ENCODE results near the gene KLHL29. TPM values are rescaled to one million over a fixed set of nuclear protein-coding genes. Genes with fewer than 3 reads are reported as not detected.

The KLHL29 gene
- polyA plus RNA-seq, 3 donors = 0.03 TPM; not detected in 2

GRCh38 chr2:23695214-23695889 is 310.4 kb downstream of the KLHL29 start:
- H3K4me2 ChIP-seq (replicated peaks; ENCODE audit: extremely low read depth, low read length, poor library complexity, severe bottlenecking) = no peak overlapping the region
- WGBS (ENCODE audit: insufficient coverage) = 96% methylated on average over 20 of the region's 24 CpGs
- H2AFZ ChIP-seq (ENCODE audit: insufficient read depth, low read depth, low read length, poor library complexity, severe bottlenecking) = no peak overlapping the region
- no peaks in the 10 kb centered on the region for H3K27me3 ChIP-seq (ENCODE audit: control insufficient read depth in 2 of 2, insufficient read depth in 2 of 2, low read length in 2 of 2)
- intact Hi-C loops (cut with micrococcal nuclease) = no loop called here
- H3K9me3 Mint-ChIP-seq = peaks cover 0 to 5% (median 4%) of the 10 kb centered on the region in 7 donors
- DNase-seq = no peak
- no peak overlapping the region for H3K4me3 ChIP-seq (replicated peaks in 1 of 3; ENCODE audit: low read depth in 2 of 3, low read length in 3 of 3)
- no peak overlapping the region for H3K27ac ChIP-seq (ENCODE audit: low read depth in 1 of 2, low read length in 2 of 2)
- H3K27me3 Mint-ChIP-seq (ENCODE audit: low read depth in 3 of 3) = peaks cover 0 to 8% (median 0%) of the 10 kb centered on the region in 3 donors
- no peak overlapping the region for H3K27ac Mint-ChIP-seq
- H3K36me3 ChIP-seq (replicated peaks in 1 of 2; ENCODE audit: control insufficient read depth in 1 of 2, insufficient read depth in 2 of 2, low read length in 2 of 2) = no peaks in the 10 kb centered on the region
- H3K79me2 ChIP-seq (ENCODE audit: insufficient read depth, low read length) = no peaks in the 10 kb centered on the region
- peaks cover 8% of the 10 kb centered on the region for H3K4me1 Mint-ChIP-seq
- no peaks in the 10 kb centered on the region for H3K4me1 ChIP-seq (ENCODE audit: control insufficient read depth in 1 of 2, insufficient read depth in 2 of 2, low read length in 2 of 2)
- TF ChIP-seq CTCF (IDR thresholded peaks at IDR 0.05) = no peak
- H3K36me3 Mint-ChIP-seq = peaks cover 13 to 21% of the 10 kb centered on the region in 2 donors
- no peak overlapping the region for H3K4me3 Mint-ChIP-seq
- no peaks in the 10 kb centered on the region for H4K20me1 ChIP-seq (ENCODE audit: insufficient read depth, low read length)
- no peak overlapping the region for H3K9ac ChIP-seq (ENCODE audit: insufficient read depth, low read length, poor library complexity, severe bottlenecking)
- H3K9me3 ChIP-seq (replicated peaks in 1 of 2; ENCODE audit: control insufficient read depth in 1 of 2, insufficient read depth in 1 of 2, low read length in 2 of 2) = no peaks in the 10 kb centered on the region

- Mint-ChIP-seq H3K27me3 (ENCODE audit: low read depth in 3 of 3) (peaks cover 0 to 8% (median 0%) of the 10 kb centered on the region in 3 donors), H3K9me3 (peaks cover 3 to 9% (median 5%) of the 10 kb centered on the region in 7 donors), H3K27ac (no peak overlapping the region), H3K36me3 (peaks cover 15 to 24% of the 10 kb centered on the region in 2 donors), H3K4me1 (peaks cover 8% of the 10 kb centered on the region), H3K4me3 (no peak overlapping the region)
- Histone ChIP-seq H3K4me3 (replicated peaks in 1 of 3; ENCODE audit: low read depth in 2 of 3, low read length in 3 of 3) (no peak overlapping the region), H4K20me1 (ENCODE audit: insufficient read depth, low read length) (no peaks in the 10 kb centered on the region), H3K4me1 (ENCODE audit: control insufficient read depth in 1 of 2, insufficient read depth in 2 of 2, low read length in 2 of 2) (no peaks in the 10 kb centered on the region), H2AFZ (ENCODE audit: insufficient read depth, low read depth, low read length, poor library complexity, severe bottlenecking) (no peak overlapping the region), H3K4me2 (replicated peaks; ENCODE audit: extremely low read depth, low read length, poor library complexity, severe bottlenecking) (no peak overlapping the region), H3K27ac (ENCODE audit: low read depth in 1 of 2, low read length in 2 of 2) (no peak overlapping the region), H3K9me3 (replicated peaks in 1 of 2; ENCODE audit: control insufficient read depth in 1 of 2, insufficient read depth in 1 of 2, low read length in 2 of 2) (no peaks in the 10 kb centered on the region), H3K36me3 (replicated peaks in 1 of 2; ENCODE audit: control insufficient read depth in 1 of 2, insufficient read depth in 2 of 2, low read length in 2 of 2) (no peaks in the 10 kb centered on the region), H3K27me3 (ENCODE audit: control insufficient read depth in 2 of 2, insufficient read depth in 2 of 2, low read length in 2 of 2) (no peaks in the 10 kb centered on the region), H3K79me2 (ENCODE audit: insufficient read depth, low read length) (no peaks in the 10 kb centered on the region), H3K9ac (ENCODE audit: insufficient read depth, low read length, poor library complexity, severe bottlenecking) (no peak overlapping the region)
- 96% methylated on average over 27 of the region's 32 CpGs for WGBS (ENCODE audit: insufficient coverage)
- DNase-seq = no peak
- TF ChIP-seq CTCF (IDR thresholded peaks at IDR 0.05) = no peak
- intact Hi-C loops (cut with micrococcal nuclease) = no loop called here
These were observed 311.1 kb downstream of the KLHL29 start for GRCh38 chr2:23695890-23696751.
